Measurements from ENCODE around the gene SEMA3F.

- peak; percentile 68 to 94 (median 93) for TF ChIP-seq CTCF (IDR thresholded peaks at IDR 0.05)
- TF ChIP-seq POLR2A (IDR thresholded peaks at IDR 0.05): no peak
- no peak for TF ChIP-seq EP300 (IDR thresholded peaks at IDR 0.05)
Measured at GRCh38 chr3:50194128-50194902, 39.2 kb downstream of the SEMA3F start.

All from ovary (tissue), 3 donors.